Keratinocyte (primary cell): ENCODE data around the gene DCXR.

Source experiments
- EZH2 ChIP-seq: IDR thresholded peaks from one replicate; pipeline ENCODE4 v1.6.1; 2012; ENCODE audit warnings: inconsistent platforms, mild to moderate bottlenecking, low read length, moderate library complexity
- TF ChIP-seq, protein P1 (sequence below), 3 experiments: IDR thresholded peaks in 1 of 3; conservative IDR thresholded peaks in 1 of 3; optimal IDR thresholded peaks in 1 of 3; 2 replicates in 2 of 3; 3 replicates in 1 of 3; pipeline versions ENCODE3 to v1.5.1; 2011; ENCODE audit warnings: low read length in 3 of 3, mild to moderate bottlenecking in 3 of 3, moderate library complexity in 2 of 3, control low read depth in 1 of 3, inconsistent platforms in 1 of 3; ENCODE audit not compliant: insufficient read depth in 2 of 3; ENCODE audit errors: extremely low read depth in 1 of 3

DNA sequence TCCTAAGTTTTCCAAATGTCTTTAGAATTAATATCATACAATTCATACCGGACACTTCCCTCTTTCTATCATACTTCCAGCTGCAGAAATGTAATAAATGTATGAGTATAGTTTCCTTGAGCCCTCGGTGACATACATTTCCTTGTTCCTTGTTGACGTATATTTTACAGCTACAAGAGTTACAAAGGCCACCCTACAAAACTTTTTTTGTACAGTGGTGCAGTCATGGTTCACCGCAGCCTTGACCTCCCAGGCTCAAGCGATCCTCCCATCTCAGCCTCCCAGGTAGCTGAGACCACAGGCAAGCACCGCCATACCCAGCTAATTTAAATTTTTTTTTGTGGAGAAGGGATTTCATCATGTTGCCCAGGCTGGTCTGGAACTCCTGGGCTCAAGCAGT lies 35.3 kb upstream of the DCXR start:
- TF ChIP-seq, protein P1, sequence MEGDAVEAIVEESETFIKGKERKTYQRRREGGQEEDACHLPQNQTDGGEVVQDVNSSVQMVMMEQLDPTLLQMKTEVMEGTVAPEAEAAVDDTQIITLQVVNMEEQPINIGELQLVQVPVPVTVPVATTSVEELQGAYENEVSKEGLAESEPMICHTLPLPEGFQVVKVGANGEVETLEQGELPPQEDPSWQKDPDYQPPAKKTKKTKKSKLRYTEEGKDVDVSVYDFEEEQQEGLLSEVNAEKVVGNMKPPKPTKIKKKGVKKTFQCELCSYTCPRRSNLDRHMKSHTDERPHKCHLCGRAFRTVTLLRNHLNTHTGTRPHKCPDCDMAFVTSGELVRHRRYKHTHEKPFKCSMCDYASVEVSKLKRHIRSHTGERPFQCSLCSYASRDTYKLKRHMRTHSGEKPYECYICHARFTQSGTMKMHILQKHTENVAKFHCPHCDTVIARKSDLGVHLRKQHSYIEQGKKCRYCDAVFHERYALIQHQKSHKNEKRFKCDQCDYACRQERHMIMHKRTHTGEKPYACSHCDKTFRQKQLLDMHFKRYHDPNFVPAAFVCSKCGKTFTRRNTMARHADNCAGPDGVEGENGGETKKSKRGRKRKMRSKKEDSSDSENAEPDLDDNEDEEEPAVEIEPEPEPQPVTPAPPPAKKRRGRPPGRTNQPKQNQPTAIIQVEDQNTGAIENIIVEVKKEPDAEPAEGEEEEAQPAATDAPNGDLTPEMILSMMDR (optimal IDR thresholded peaks at IDR 0.05 in 1 of 3, IDR thresholded peaks at IDR 0.05 in 1 of 3, conservative IDR thresholded peaks at IDR 0.05 in 1 of 3; ENCODE audit: extremely low read depth in 1 of 3, insufficient read depth in 2 of 3, low read length in 3 of 3): no peak
- no peak for TF ChIP-seq EZH2
